K562 (cell line): ENCODE results near the gene SMARCD2. TPM values are rescaled to one million over a fixed set of nuclear protein-coding genes. Genes with fewer than 3 reads are reported as not detected.

Source experiments
- ATAC-seq: fragments of 200-7000 bp; cut with Tn5 transposase; 3 replicates; pipeline ENCODE4 v1.9.1; 2020; ENCODE audit warnings: moderate library complexity
- BruUV-seq: library from RNA; stranded (reverse); fragments of 400-500 nt; replicated peaks from 2 replicates; lab custom pipeline; 2021; lab: Mats Ljungman, UMichigan
- CTCF ChIA-PET: fragments of 300-600 bp; formaldehyde crosslinking; extraction: SDS; loops from one replicate; lab custom pipeline; 2021; ENCODE audit warnings: low intra/inter-chr PET ratio; lab: Yijun Ruan, JAX
- POLR2A ChIA-PET: fragments of 300-600, 350-650 bp; sonication (Branson Sonifier 250); formaldehyde crosslinking; extraction: SDS; loops from one replicate; lab custom pipeline; 2021; ENCODE audit warnings: antibody characterized with exemption, inconsistent platforms; lab: Yijun Ruan, JAX
- DNase-seq, 4 experiments: peaks; one replicate each; pipeline versions ENCODE4 v3.0.0 to v3.0.0-alpha.2; 2011 to 2018; ENCODE audit warnings: low spot score in 3 of 4, mixed read lengths in 3 of 4; ENCODE audit errors: extremely low read depth in 1 of 4
- FAIRE-seq: peaks from 2 replicates; lab custom pipeline; 2011; peaks lifted over from hg19 to GRCh38; lab: Jason Lieb, UNC
- H2AFZ ChIP-seq: 2 replicates; pipeline ENCODE4 v1.6.0; 2011; ENCODE audit warnings: low read depth, low read length, control low read depth, inconsistent platforms
- H3K27ac ChIP-seq: fragments of 200-600 bp; 3 replicates; pipeline ENCODE4 v1.8.0; 2011; ENCODE audit warnings: low read depth, mild to moderate bottlenecking, control low read depth, inconsistent platforms, low read length, moderate library complexity, mixed read lengths; ENCODE audit errors: extremely low read depth
- H3K27me3 ChIP-seq, 2 experiments: fragments of 300-600 bp in 1 of 2; 2 replicates in 1 of 2; 3 replicates in 1 of 2; pipeline versions ENCODE4 v1.6.0 to v1.8.0; 2011; ENCODE audit warnings: inconsistent platforms in 2 of 2, low read length in 2 of 2, mild to moderate bottlenecking in 1 of 2, mixed read lengths in 1 of 2, moderate library complexity in 1 of 2; ENCODE audit not compliant: control insufficient read depth in 2 of 2, insufficient read depth in 2 of 2
- H3K36me3 ChIP-seq: fragments of 300-600 bp; 3 replicates; pipeline ENCODE4 v1.8.0; 2011; ENCODE audit warnings: mild to moderate bottlenecking, low read length, inconsistent platforms; ENCODE audit not compliant: control insufficient read depth, insufficient read depth
- H3K4me1 ChIP-seq, 2 experiments: fragments of 200-600 bp in 1 of 2; replicated peaks in 1 of 2; 2 replicates in 1 of 2; 3 replicates in 1 of 2; pipeline versions ENCODE4 v1.5.1 to v1.8.0; 2011; ENCODE audit warnings: inconsistent platforms in 2 of 2, low read length in 2 of 2, mild to moderate bottlenecking in 1 of 2, mixed read lengths in 1 of 2, moderate library complexity in 1 of 2; ENCODE audit not compliant: control insufficient read depth in 2 of 2, insufficient read depth in 2 of 2
- H3K4me2 ChIP-seq: 2 replicates; pipeline ENCODE4 v1.6.1; 2011; ENCODE audit warnings: low read length, control low read depth, inconsistent platforms, mixed read lengths; ENCODE audit not compliant: insufficient read depth
- H3K4me3 ChIP-seq: fragments of 200-600 bp; sonication (generic), shearing (Covaris generic); 2 replicates; pipeline ENCODE4 v1.5.1; 2016; ENCODE audit warnings: control low read depth, inconsistent platforms
- H3K79me2 ChIP-seq: fragments of 200-600 bp; 3 replicates; pipeline ENCODE4 v1.8.0; 2011; ENCODE audit warnings: low read length, inconsistent platforms; ENCODE audit not compliant: control insufficient read depth, insufficient read depth
- H3K9ac ChIP-seq, 2 experiments: 2 replicates each; pipeline versions ENCODE4 v1.6.0 to v1.6.1; 2011; ENCODE audit warnings: low read depth in 2 of 2, low read length in 2 of 2, control low read depth in 1 of 2, inconsistent platforms in 1 of 2, mild to moderate bottlenecking in 1 of 2, mixed read lengths in 1 of 2; ENCODE audit not compliant: insufficient read depth in 1 of 2
- H3K9me1 ChIP-seq: one replicate; pipeline ENCODE4 v1.6.0; 2011; ENCODE audit warnings: inconsistent platforms, mild to moderate bottlenecking, low read length, moderate library complexity; ENCODE audit not compliant: control insufficient read depth, insufficient read depth
- H3K9me3 ChIP-seq: replicated peaks from 2 replicates; pipeline ENCODE4 v1.5.1; 2011; ENCODE audit warnings: low read depth, low read length, inconsistent platforms; ENCODE audit not compliant: control insufficient read depth, insufficient read depth
- H4K20me1 ChIP-seq: replicated peaks from 2 replicates; pipeline ENCODE4 v1.6.1; 2011; ENCODE audit warnings: low read length, inconsistent platforms, mixed read lengths; ENCODE audit not compliant: control insufficient read depth, insufficient read depth
- ATF3 ChIP-seq, 2 experiments: fragments of 450-650 bp in 1 of 2; sonication (generic) in 1 of 2; formaldehyde crosslinking in 1 of 2; IDR thresholded peaks in 1 of 2; conservative IDR thresholded peaks in 1 of 2; 2 replicates each; pipeline versions ENCODE4 v1.6.1 to v1.8.1; 2016 to 2023; ENCODE audit warnings: mild to moderate bottlenecking in 2 of 2, moderate library complexity in 2 of 2, inconsistent platforms in 1 of 2, missing genetic modification reagents in 1 of 2
- DDX20 ChIP-seq: fragments of 450-650 bp; IDR thresholded peaks from 2 replicates; pipeline ENCODE4 v1.6.1; 2016; ENCODE audit warnings: missing genetic modification characterization, low read depth, mild to moderate bottlenecking, missing compliant biosample characterization, moderate library complexity
- EGR1 ChIP-seq: fragments of 450-650 bp; conservative IDR thresholded peaks from 2 replicates; pipeline ENCODE4 v1.6.1; 2017; ENCODE audit warnings: mild to moderate bottlenecking
- FOSL1 ChIP-seq: fragments of 200-800 bp; sonication (Bioruptor generic); conservative IDR thresholded peaks from 2 replicates; pipeline ENCODE4 v1.6.1; 2016; ENCODE audit warnings: missing genetic modification characterization, missing compliant biosample characterization
- FOXA1 ChIP-seq: fragments of 450-650 bp; IDR thresholded peaks from 2 replicates; pipeline ENCODE4 v1.6.1; 2016; ENCODE audit warnings: mild to moderate bottlenecking, borderline replicate concordance
- MTF1 ChIP-seq: fragments of 250-450 bp; sonication (Bioruptor Pico); IDR thresholded peaks from 2 replicates; pipeline ENCODE4 v1.9.0; 2021; ENCODE audit warnings: moderate library complexity, mild to moderate bottlenecking, inconsistent platforms, borderline replicate concordance
- RBM15 ChIP-seq: fragments of 200-400 bp; formaldehyde crosslinking; IDR thresholded peaks from 2 replicates; pipeline ENCODE4 v1.6.1; 2018; ENCODE audit warnings: mild to moderate bottlenecking, low read length, moderate library complexity; ENCODE audit not compliant: insufficient read depth
- TCF7 ChIP-seq: sonication (generic); IDR thresholded peaks from 2 replicates; pipeline ENCODE4 v1.6.1; 2016; ENCODE audit warnings: antibody characterized with exemption, borderline replicate concordance
- ZC3H8 ChIP-seq: fragments of 450-650 bp; IDR thresholded peaks from 2 replicates; pipeline ENCODE4 v1.6.1; 2017
- ZNF146 ChIP-seq: IDR thresholded peaks from one replicate; pipeline ENCODE4 v1.6.1; 2018; ENCODE audit warnings: missing compliant biosample characterization; ENCODE audit not compliant: unreplicated experiment
- ZNF436 ChIP-seq: fragments of 250-450, 450-650 bp; sonication (Bioruptor Pico); formaldehyde crosslinking; IDR thresholded peaks from 2 replicates; pipeline ENCODE4 v1.7.0; 2020; ENCODE audit warnings: mild to moderate bottlenecking
- ZNF76 ChIP-seq: fragments of 250-450 bp; sonication (Bioruptor Pico); IDR thresholded peaks from 2 replicates; pipeline ENCODE4 v1.4.0; 2020; ENCODE audit warnings: mild to moderate bottlenecking, moderate library complexity, borderline replicate concordance
- ZNF780A ChIP-seq: fragments of 250-450 bp; sonication (Bioruptor Pico); IDR thresholded peaks from 2 replicates; pipeline ENCODE4 v1.5.0; 2021; ENCODE audit warnings: mild to moderate bottlenecking
- WGBS: fragments of 100-300 bp; shearing (Covaris generic); methylation state at CpG from one replicate; pipeline ENCODE4 v1.1.6; 2016; ENCODE audit warnings: low coverage, mixed read lengths; ENCODE audit not compliant: insufficient coverage; ENCODE audit errors: missing lambda C conversion rate; 5-methylcytosine and 5-hydroxymethylcytosine counted together
- in situ Hi-C: fragments of 300-500 bp; cut with MboI; formaldehyde crosslinking; loops from 4 replicates; pipeline ENCODE4 v1.15.0; 2018; ENCODE audit warnings: inconsistent platforms, mixed read lengths
- intact Hi-C: fragments of 100-400 bp; cut with micrococcal nuclease; formaldehyde crosslinking; loops from 2 replicates; pipeline ENCODE4 v1.14.2; 2022
- polyA plus RNA-seq, 8 experiments: library from polyadenylated mRNA; depleted of rRNA in 4 of 8; stranded (reverse) in 5 of 8; unstranded in 3 of 8; fragments of >200 nt; fragmentation: Nextera tagmentation in 2 of 8; fragmentation: Illumina TruSeq in 1 of 8; extraction: Ambion mirVana in 2 of 8; extraction: Trizol in 1 of 8; gene quantifications; 2 replicates each; pipeline versions ENCODE4 v1.2.1 to v1.2.3, GENCODE V29; 2011 to 2014; ENCODE audit warnings: inconsistent platforms in 1 of 8, missing spikeins in 1 of 8
- total RNA-seq, 7 experiments: library from RNA; depleted of rRNA in 6 of 7; stranded (reverse); fragments of >200 nt in 6 of 7; fragmentation: Illumina TruSeq in 2 of 7; extraction: Trizol in 2 of 7; gene quantifications; 2 replicates each; pipeline versions ENCODE4 v1.2.1 to v1.2.3, GENCODE V29; 2011 to 2021; ENCODE audit warnings: low replicate concordance in 1 of 7

The SMARCD2 gene
- total and polyA plus RNA-seq, 9 of the 15 experiments (the other 6 are each of a cell fraction or from before 2014, with no cell fraction given), result 1.7 to 114 (median 90.3) TPM

DNA sequence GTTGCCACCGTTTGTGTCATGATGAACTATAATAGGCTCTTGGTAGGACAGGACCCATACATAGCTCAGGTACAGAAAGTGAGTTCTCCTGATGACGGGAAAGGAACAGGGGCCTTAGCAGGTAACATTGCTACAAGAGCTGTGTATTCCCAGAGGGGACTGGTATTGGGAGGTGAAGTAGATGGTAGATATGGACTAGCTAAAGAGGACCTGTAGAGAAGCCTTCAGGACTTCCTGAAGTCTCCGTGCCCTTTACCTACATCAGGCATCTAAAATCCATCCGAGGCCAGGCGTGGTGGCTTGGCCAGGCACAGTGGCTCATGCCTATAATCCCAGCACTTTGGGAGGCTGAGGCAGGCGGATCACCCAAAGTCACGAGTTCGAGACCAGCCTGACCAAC, 12.7 kb upstream of the SMARCD2 start:
- 87% methylated on average over 7 of the region's 8 CpGs for WGBS
- Histone ChIP-seq H3K9me3 (no peaks in the 10 kb centered on the region; the same call in 1 of the 2 replicates), H4K20me1 (no peaks in the 10 kb centered on the region; the same call in 1 of the 2 replicates), H2AFZ (no peak overlapping the region), H3K4me3 (no peak overlapping the region), H3K27ac (no peak overlapping the region), H3K4me2 (no peak overlapping the region), H3K9ac (no peak overlapping the region), H3K79me2 (peaks cover 20% of the 10 kb centered on the region), H3K27me3 (no peaks in the 10 kb centered on the region), H3K36me3 (peaks cover 37% of the 10 kb centered on the region; the same call in 2 of the 3 replicates), H3K4me1 (peaks cover 7 to 8% of the 10 kb centered on the region in 2 experiments; a peak in 3 of 5 replicates), H3K9me1 (no peaks in the 10 kb centered on the region)
- ChIA-PET POLR2A (no interaction called here), CTCF (no interaction called here)
- intact Hi-C loops (no loop called here), in situ Hi-C loops (no loop called here)
- DNase-seq (no peak), FAIRE-seq (no peak), ATAC-seq (no peak)
- no TSS peak for BruUV-seq
- no peak for TF ChIP-seq FOXA1
- TF ChIP-seq ZNF780A (CRISPR knock-in tag), result no peak
- no peak for TF ChIP-seq MTF1 (CRISPR knock-in tag)
- TF ChIP-seq ZC3H8, result no peak
- TF ChIP-seq FOSL1 (tag), result no peak
- TF ChIP-seq DDX20 (tag), result no peak
- no peak for TF ChIP-seq ATF3 (IDR thresholded peaks at IDR 0.05)
- TF ChIP-seq ATF3 (CRISPR knock-in tag; conservative IDR thresholded peaks at IDR 0.05), result no peak
- TF ChIP-seq RBM15, result no peak
- TF ChIP-seq EGR1, result no peak
- no peak for TF ChIP-seq ZNF76
- TF ChIP-seq TCF7, result no peak
- no peak for TF ChIP-seq ZNF436 (CRISPR knock-in tag)
- TF ChIP-seq ZNF146 (CRISPR knock-in tag), result no peak
